Motor neuron (in vitro differentiated cells): ENCODE measurements around the gene EFNA5. TPM values are rescaled to one million over a fixed set of nuclear protein-coding genes. Genes with fewer than 3 reads are reported as not detected.

ENCODE experiments used
- ATAC-seq, 8 experiments: fragments of 200-7000 bp; cut with Tn5 transposase; replicated peaks in 6 of 8; 2 replicates each; pipeline ENCODE4 v1.8.0; 2021; ENCODE audit warnings: mild to moderate bottlenecking in 8 of 8, moderate library complexity in 8 of 8
- H3K27ac ChIP-seq, 2 donors: fragments of 250-450 bp; sonication (Bioruptor Pico); 2 replicates each; pipeline ENCODE4 v1.9.0; 2021; ENCODE audit warnings: antibody characterized with exemption in 2 of 2, mild to moderate bottlenecking in 2 of 2, moderate library complexity in 1 of 2
- H3K4me1 ChIP-seq, 2 donors: fragments of 250-450 bp; sonication (Bioruptor Pico); replicated peaks in 1 of 2; 2 replicates each; pipeline ENCODE4 v1.6.1; 2021; ENCODE audit warnings: antibody characterized with exemption in 2 of 2, mild to moderate bottlenecking in 2 of 2, moderate library complexity in 1 of 2
- H3K4me3 ChIP-seq, 5 donors: fragments of 250-450 bp; sonication (Bioruptor Pico); 2 replicates each; pipeline ENCODE4 v1.9.0; 2021; ENCODE audit warnings: antibody characterized with exemption in 5 of 5, mild to moderate bottlenecking in 5 of 5, moderate library complexity in 4 of 5
- WGBS, 10 experiments: fragments of 450-650 bp; shearing (Covaris generic); methylation state at CpG; one replicate each; pipeline ENCODE4 v1.0.0; 2022; 5-methylcytosine and 5-hydroxymethylcytosine counted together
- in situ Hi-C, 9 experiments: fragments of 400-800 bp; cut with MboI; loops; one replicate each; pipeline ENCODE4 v1.15.0; 2021; ENCODE audit warnings: low sequenced_read_pairs in 9 of 9, low pct_unique_long_range_greater_than_20kb in 2 of 9; ENCODE audit not compliant: unreplicated experiment in 9 of 9
- total RNA-seq, 8 experiments: library from RNA; unstranded; fragments of 300-600 nt; gene quantifications; 2 replicates each; pipeline versions ENCODE4 v1.2.3 to v1.2.4, GENCODE V29; 2022

EFNA5 gene
- 10 to 100 TPM in 4 of 8 experiments, 1 to 10 TPM in 4; 8.5 to 88.6 (median 10.5) TPM for total RNA-seq

- WGBS, 10 experiments, result 0 to 4% (median 0%) methylated on average over 3 to 17 of the region's 84 CpGs; no CpG with 5 or more reads in 3 of the 10 experiments
- H3K4me1 ChIP-seq, result peaks cover 0 to 3% of the 10 kb centered on the region in 2 donors
- peak; percentile 3 to 18 (median 13) for ATAC-seq
- H3K27ac ChIP-seq, result peak within 1 kb of the TSS; percentile 3 to 37
- H3K4me3 ChIP-seq, result peak within 1 kb of the TSS; percentile 53 to 91 (median 70)
- in situ Hi-C loops, result loop anchor here in 1 of 9 experiments (25.0 kb wide), 1 partner anchor 209 kb away; no protein-coding TSS in a partner anchor
These were observed at the start of gene EFNA5 for GRCh38 chr5:107670932-107671741. Gene EFNA5, minus strand, starts transcription at chr5:107670937.

GRCh38 chr5:107719034-107719606 is 48.4 kb upstream of the EFNA5 start:
- 0 to 100% (median 96%) methylated on average over 1 to 4 of the region's 6 CpGs; no CpG with 5 or more reads in 7 of the 10 experiments for WGBS, 10 experiments
- Histone ChIP-seq H3K4me3 (no peak overlapping the region), H3K27ac (no peak overlapping the region), H3K4me1 (no peaks in the 10 kb centered on the region)
- peak in 2 of 8 experiments; percentile 44 to 94 for ATAC-seq
- in situ Hi-C loops, result no loop called here

- Histone ChIP-seq H3K27ac (no peak overlapping the region), H3K4me3 (no peak overlapping the region), H3K4me1 (no peaks in the 10 kb centered on the region)
- in situ Hi-C loops, result no loop called here
- 56 to 100% (median 100%) methylated on average over 1 of the region's 1 CpG; no CpG with 5 or more reads in 5 of the 10 experiments for WGBS, 10 experiments
- ATAC-seq, result no peak
These were observed 47.1 kb upstream of the EFNA5 start for GRCh38 chr5:107717816-107718215.

- no peak for ATAC-seq
These were observed 42.5 kb upstream of the EFNA5 start for GRCh38 chr5:107713228-107713627.

GRCh38 chr5:107712359-107712870 is 41.7 kb upstream of the EFNA5 start:
- Histone ChIP-seq H3K4me3 (no peak overlapping the region), H3K4me1 (no peaks in the 10 kb centered on the region), H3K27ac (no peak overlapping the region)
- ATAC-seq, result no peak
- 50 to 100% (median 92%) methylated on average over 1 to 2 of the region's 2 CpGs for WGBS, 10 experiments
- in situ Hi-C loops, result no loop called here

More at GRCh38 chr5:107713228-107713627, 42.5 kb upstream of the EFNA5 start:
- Histone ChIP-seq H3K4me3 (no peak overlapping the region), H3K27ac (no peak overlapping the region), H3K4me1 (no peaks in the 10 kb centered on the region)
- 50 to 84% (median 69%) methylated on average over 1 to 5 of the region's 5 CpGs for WGBS, 10 experiments
- in situ Hi-C loops, result no loop called here

GRCh38 chr5:107705402-107706014 is 34.8 kb upstream of the EFNA5 start:
- ATAC-seq, result peak in 6 of 8 experiments; percentile 48 to 88 (median 54)
- Histone ChIP-seq H3K27ac (peak overlapping the region in 1 of 2 donors; percentile 1), H3K4me3 (no peak overlapping the region), H3K4me1 (peaks cover 2 to 14% of the 10 kb centered on the region in 2 donors)
- in situ Hi-C loops, result no loop called here
- 0 to 86% (median 39%) methylated on average over 2 to 5 of the region's 5 CpGs for WGBS, 10 experiments

- H3K4me1 ChIP-seq, result peaks cover 2 to 14% of the 10 kb centered on the region in 2 donors
- ATAC-seq, result peak in 7 of 8 experiments; percentile 20 to 87 (median 76)
These were observed 34.1 kb upstream of the EFNA5 start for GRCh38 chr5:107704681-107705401.

GRCh38 chr5:107700481-107700880 is 29.7 kb upstream of the EFNA5 start:
- in situ Hi-C loops, result no loop called here
- Histone ChIP-seq H3K4me3 (no peak overlapping the region), H3K27ac (no peak overlapping the region), H3K4me1 (peaks cover 8 to 20% of the 10 kb centered on the region in 2 donors)
- ATAC-seq, result no peak

More at GRCh38 chr5:107704681-107705401, 34.1 kb upstream of the EFNA5 start:
- Histone ChIP-seq H3K4me3 (no peak overlapping the region), H3K27ac (peak overlapping the region in 1 of 2 donors; percentile 1)
- WGBS, 10 experiments, result 23 to 100% (median 53%) methylated on average over 2 to 12 of the region's 12 CpGs
- in situ Hi-C loops, result no loop called here

GRCh38 chr5:107699425-107699824 is 28.7 kb upstream of the EFNA5 start:
- in situ Hi-C loops, result loop anchor here in 1 of 9 experiments (25.0 kb wide), 1 partner anchor 388 kb away; no protein-coding TSS in a partner anchor
- H3K27ac ChIP-seq, result no peak overlapping the region
- no peak overlapping the region for H3K4me3 ChIP-seq
- 83 to 100% (median 91%) methylated on average over 1 of the region's 1 CpG; no CpG with 5 or more reads in 3 of the 10 experiments for WGBS, 10 experiments
- no peak for ATAC-seq
- peaks cover 8 to 11% of the 10 kb centered on the region in 2 donors for H3K4me1 ChIP-seq

- no peak for ATAC-seq
These were observed 27.5 kb upstream of the EFNA5 start for GRCh38 chr5:107698286-107698685.

GRCh38 chr5:107696498-107696897 is 25.8 kb upstream of the EFNA5 start:
- 28 to 88% (median 46%) methylated on average over 1 to 4 of the region's 4 CpGs; no CpG with 5 or more reads in 5 of the 10 experiments for WGBS, 10 experiments
- in situ Hi-C loops, result loop anchor here in 1 of 9 experiments (25.0 kb wide), 1 partner anchor 391 kb away; no protein-coding TSS in a partner anchor
- H3K4me1 ChIP-seq, result peaks cover 8 to 11% of the 10 kb centered on the region in 2 donors
- peak in 5 of 8 experiments; percentile 18 to 63 (median 38) for ATAC-seq
- H3K4me3 ChIP-seq, result no peak overlapping the region
- H3K27ac ChIP-seq, result no peak overlapping the region

More at GRCh38 chr5:107698286-107698685, 27.5 kb upstream of the EFNA5 start:
- WGBS, 10 experiments, result 0 to 100% (median 80%) methylated on average over 1 to 2 of the region's 2 CpGs; no CpG with 5 or more reads in 3 of the 10 experiments
- H3K27ac ChIP-seq, result no peak overlapping the region
- H3K4me1 ChIP-seq, result peaks cover 8 to 11% of the 10 kb centered on the region in 2 donors
- in situ Hi-C loops, result loop anchor here in 1 of 9 experiments (25.0 kb wide), 1 partner anchor 389 kb away; no protein-coding TSS in a partner anchor
- H3K4me3 ChIP-seq, result no peak overlapping the region

GRCh38 chr5:107696080-107696479 is 25.3 kb upstream of the EFNA5 start:
- peak in 7 of 8 experiments; percentile 34 to 78 (median 67) for ATAC-seq
- in situ Hi-C loops, result loop anchor here in 1 of 9 experiments (25.0 kb wide), 1 partner anchor 391 kb away; no protein-coding TSS in a partner anchor
- WGBS, 10 experiments, result 0 to 88% (median 19%) methylated on average over 1 to 4 of the region's 4 CpGs; no CpG with 5 or more reads in 2 of the 10 experiments
- no peak overlapping the region for H3K4me3 ChIP-seq
- H3K27ac ChIP-seq, result no peak overlapping the region
- H3K4me1 ChIP-seq, result peaks cover 8 to 11% of the 10 kb centered on the region in 2 donors
